ENCODE results near the gene HARBI1. TPM values are rescaled to one million over a fixed set of nuclear protein-coding genes. Genes with fewer than 3 reads are reported as not detected.

Gene HARBI1
- total RNA-seq, 4 donors from 2014 or later: 1.3 to 6.2 (median 3.5) TPM

DNA sequence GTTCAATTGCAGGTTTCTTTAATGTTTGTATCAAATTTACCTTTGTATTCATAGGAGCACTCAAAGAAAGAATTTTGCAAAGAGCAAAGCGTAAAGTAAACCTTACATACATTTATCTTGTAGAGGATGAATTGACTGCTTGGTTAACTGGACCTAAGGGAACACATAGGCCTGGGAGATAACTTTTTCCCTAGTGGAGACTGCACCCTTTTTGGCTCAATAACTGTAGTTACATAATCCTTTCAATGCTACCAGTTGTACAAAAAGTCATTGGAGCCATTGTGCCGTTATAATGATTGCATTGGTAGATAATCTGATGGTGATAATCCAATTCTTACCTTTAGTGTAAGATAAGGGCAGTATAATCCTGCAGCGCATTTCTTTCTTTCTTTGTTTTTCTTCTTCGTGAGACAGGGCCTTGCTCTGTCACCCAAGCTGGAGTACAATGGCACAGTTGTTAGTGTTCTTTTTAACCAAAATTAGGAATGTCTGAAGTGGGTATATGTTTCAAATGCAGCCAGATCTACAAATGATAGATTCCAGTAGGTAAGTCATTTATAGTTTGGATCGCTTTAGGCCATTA, 18.6 kb upstream of the HARBI1 start:
- TF ChIP-seq, protein P1, sequence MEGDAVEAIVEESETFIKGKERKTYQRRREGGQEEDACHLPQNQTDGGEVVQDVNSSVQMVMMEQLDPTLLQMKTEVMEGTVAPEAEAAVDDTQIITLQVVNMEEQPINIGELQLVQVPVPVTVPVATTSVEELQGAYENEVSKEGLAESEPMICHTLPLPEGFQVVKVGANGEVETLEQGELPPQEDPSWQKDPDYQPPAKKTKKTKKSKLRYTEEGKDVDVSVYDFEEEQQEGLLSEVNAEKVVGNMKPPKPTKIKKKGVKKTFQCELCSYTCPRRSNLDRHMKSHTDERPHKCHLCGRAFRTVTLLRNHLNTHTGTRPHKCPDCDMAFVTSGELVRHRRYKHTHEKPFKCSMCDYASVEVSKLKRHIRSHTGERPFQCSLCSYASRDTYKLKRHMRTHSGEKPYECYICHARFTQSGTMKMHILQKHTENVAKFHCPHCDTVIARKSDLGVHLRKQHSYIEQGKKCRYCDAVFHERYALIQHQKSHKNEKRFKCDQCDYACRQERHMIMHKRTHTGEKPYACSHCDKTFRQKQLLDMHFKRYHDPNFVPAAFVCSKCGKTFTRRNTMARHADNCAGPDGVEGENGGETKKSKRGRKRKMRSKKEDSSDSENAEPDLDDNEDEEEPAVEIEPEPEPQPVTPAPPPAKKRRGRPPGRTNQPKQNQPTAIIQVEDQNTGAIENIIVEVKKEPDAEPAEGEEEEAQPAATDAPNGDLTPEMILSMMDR (IDR thresholded peaks at IDR 0.05): no peak
- TF ChIP-seq POLR2A (IDR thresholded peaks at IDR 0.05): no peak
- Histone ChIP-seq H3K27me3 (no peaks in the 10 kb centered on the region), H3K27ac (no peak overlapping the region), H3K9me3 (no peaks in the 10 kb centered on the region), H3K36me3 (peaks cover 0 to 11% of the 10 kb centered on the region in 2 donors), H3K4me3 (replicated peaks in 1 of 3) (no peak overlapping the region), H3K4me1 (no peaks in the 10 kb centered on the region)
- intact Hi-C loops (cut with DNase I): no loop called here
- WGBS, 2 donors: 91 to 93% methylated on average over 5 of the region's 5 CpGs
- DNase-seq: no peak

DNA sequence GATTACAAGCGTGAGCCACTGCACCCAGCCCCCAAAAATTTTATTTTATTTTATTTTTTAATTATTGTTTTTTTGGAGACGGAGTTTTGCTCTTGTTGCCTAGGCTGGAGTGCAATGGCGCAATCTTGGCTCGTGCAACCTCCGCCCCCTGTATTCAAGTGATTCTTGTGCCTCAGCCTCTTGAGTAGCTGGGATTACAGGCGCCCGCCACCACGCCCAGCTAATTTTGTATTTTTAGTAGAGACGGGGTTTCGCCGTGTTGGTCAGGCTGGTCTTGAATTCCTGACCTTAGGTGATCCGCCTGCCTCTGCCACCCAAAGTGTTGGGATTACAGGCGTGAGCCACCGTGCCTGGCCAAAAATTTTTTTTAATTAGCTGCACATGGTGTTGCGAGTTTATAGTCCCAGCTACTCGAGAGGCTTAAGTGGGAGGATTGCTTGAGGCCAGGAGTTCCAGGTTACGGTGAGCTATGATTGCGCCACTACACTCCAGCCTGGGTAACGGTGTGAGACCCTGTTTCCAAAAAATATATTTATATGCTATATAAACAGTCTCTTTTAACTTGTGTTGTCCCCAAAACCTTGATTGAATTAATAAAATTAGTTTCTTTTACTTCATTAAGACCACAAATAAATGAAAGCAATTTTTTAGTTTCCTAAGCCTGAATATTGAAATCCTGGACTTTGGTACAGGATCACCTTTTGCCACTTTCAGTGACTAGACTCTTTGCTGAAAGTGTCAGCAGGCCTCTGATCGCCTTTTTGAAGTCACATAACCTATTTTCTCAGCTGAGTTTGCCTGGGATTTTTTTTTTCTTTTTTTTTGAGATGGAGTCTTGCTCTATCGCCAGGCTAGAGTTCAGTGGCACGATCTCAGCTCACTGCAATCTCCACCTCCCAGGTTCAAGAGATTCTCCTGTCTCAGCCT, 16.5 kb upstream of the HARBI1 start:
- H3K4me3 ChIP-seq (replicated peaks in 1 of 3): no peak overlapping the region
- H3K9me3 ChIP-seq: no peaks in the 10 kb centered on the region
- intact Hi-C loops (cut with DNase I): no loop called here
- TF ChIP-seq, protein P1 (IDR thresholded peaks at IDR 0.05): no peak
- no peak for TF ChIP-seq POLR2A (IDR thresholded peaks at IDR 0.05)
- H3K27ac ChIP-seq: no peak overlapping the region
- no peak for DNase-seq
- WGBS, 2 donors: 93% methylated on average over 22 of the region's 22 CpGs
- no peaks in the 10 kb centered on the region for H3K4me1 ChIP-seq
- H3K36me3 ChIP-seq: peaks cover 0 to 23% of the 10 kb centered on the region in 2 donors
- H3K27me3 ChIP-seq: no peaks in the 10 kb centered on the region

DNA sequence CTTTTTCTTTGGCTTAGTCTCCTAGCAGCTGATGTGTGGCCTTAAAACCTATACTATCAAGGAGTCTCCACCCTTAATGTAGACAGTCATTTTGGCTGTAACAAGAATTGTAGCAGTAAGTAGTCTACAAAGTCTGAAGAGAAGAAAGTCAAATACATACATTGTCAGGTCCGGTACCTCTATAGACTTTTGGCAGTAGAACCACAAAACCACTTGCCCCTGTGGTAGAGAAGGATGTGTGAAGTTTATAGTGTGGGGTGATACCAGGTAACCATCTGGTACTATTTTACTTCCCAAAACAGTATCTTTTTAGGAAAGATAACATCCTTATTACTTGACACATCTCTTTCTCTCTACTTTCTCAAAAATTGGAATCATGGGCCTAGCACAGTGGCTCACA, 15.5 kb upstream of the HARBI1 start:
- no peaks in the 10 kb centered on the region for H3K27me3 ChIP-seq
- no peaks in the 10 kb centered on the region for H3K4me1 ChIP-seq
- DNase-seq: no peak
- no peak for TF ChIP-seq POLR2A (IDR thresholded peaks at IDR 0.05)
- TF ChIP-seq, protein P1 (IDR thresholded peaks at IDR 0.05): no peak
- intact Hi-C loops (cut with DNase I): no loop called here
- H3K27ac ChIP-seq: no peak overlapping the region
- H3K36me3 ChIP-seq: peaks cover 0 to 23% of the 10 kb centered on the region in 2 donors
- H3K9me3 ChIP-seq: no peaks in the 10 kb centered on the region
- 94 to 96% methylated on average over 1 of the region's 1 CpG for WGBS, 2 donors
- no peak overlapping the region for H3K4me3 ChIP-seq (replicated peaks in 1 of 3)

DNA sequence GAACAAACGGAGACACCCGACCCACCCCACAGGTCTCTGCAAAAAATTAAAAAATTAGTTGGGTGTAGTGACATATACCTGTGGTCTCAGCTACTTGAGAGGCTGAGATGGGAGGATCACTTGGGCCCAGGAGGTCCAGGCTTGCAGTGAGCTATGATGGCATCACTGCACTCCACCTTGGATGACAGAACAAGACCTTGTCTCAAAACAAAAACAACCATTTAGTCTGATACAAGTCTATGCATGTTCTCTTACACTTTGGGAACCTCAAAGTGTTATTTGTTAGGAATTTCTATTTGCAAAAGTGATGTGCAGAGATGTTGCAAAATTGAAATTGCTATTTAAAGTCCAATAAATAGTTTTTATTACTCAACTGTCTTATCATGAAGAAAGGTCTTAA, 14.6 kb upstream of the HARBI1 start:
- 100% methylated on average over 2 of the region's 2 CpGs for WGBS, 2 donors
- no peaks in the 10 kb centered on the region for H3K27me3 ChIP-seq
- TF ChIP-seq, protein P1 (IDR thresholded peaks at IDR 0.05): no peak
- no peak for TF ChIP-seq POLR2A (IDR thresholded peaks at IDR 0.05)
- peaks cover 0 to 26% of the 10 kb centered on the region in 2 donors for H3K36me3 ChIP-seq
- H3K27ac ChIP-seq: no peak overlapping the region
- no peaks in the 10 kb centered on the region for H3K4me1 ChIP-seq
- H3K4me3 ChIP-seq (replicated peaks in 1 of 3): no peak overlapping the region
- no peaks in the 10 kb centered on the region for H3K9me3 ChIP-seq
- intact Hi-C loops (cut with DNase I): no loop called here
- no peak for DNase-seq

DNA sequence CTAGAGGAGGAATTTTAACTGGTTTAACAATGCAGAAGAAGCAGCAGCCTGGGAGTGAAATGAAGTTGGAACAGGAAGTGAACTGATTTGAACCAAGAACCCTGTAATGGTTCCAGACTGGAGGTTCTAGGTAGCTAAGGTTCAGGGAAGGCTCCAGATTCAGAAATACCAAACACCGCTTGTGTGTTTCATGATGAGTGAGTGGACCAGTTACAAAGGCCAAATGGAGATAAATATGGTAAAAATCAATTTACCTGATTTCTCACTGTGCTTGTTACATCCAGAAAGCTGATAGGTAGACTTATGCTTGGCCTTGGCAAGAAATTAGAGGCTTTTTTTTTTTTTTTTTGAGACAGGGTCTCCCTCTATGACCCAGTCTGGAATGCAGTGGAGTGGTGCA, 13.2 kb upstream of the HARBI1 start:
- DNase-seq: no peak
- Histone ChIP-seq H3K36me3 (peaks cover 4 to 29% of the 10 kb centered on the region in 2 donors), H3K4me3 (replicated peaks in 1 of 3) (no peak overlapping the region), H3K27ac (no peak overlapping the region), H3K27me3 (no peaks in the 10 kb centered on the region), H3K9me3 (no peaks in the 10 kb centered on the region), H3K4me1 (no peaks in the 10 kb centered on the region)
- 94 to 95% methylated on average over 1 of the region's 1 CpG for WGBS, 2 donors
- intact Hi-C loops (cut with DNase I): no loop called here
- no peak for TF ChIP-seq POLR2A (IDR thresholded peaks at IDR 0.05)
- TF ChIP-seq, protein P1 (IDR thresholded peaks at IDR 0.05): no peak
